HUES6 (cell line): ENCODE results near the gene LHX5.
A peak's percentile ranks its signal among the peaks of the same experiment; 100 is the strongest.

Experiments used
- H3K27ac ChIP-seq: 2 replicates; pipeline ENCODE4 v1.7.0; 2013; ENCODE audit warnings: low read depth, mild to moderate bottlenecking, low read length, inconsistent platforms
- H3K27me3 ChIP-seq: 2 replicates; pipeline ENCODE4 v1.6.1; 2013; ENCODE audit warnings: low read length; ENCODE audit not compliant: control insufficient read depth, insufficient read depth
- H3K36me3 ChIP-seq: 2 replicates; pipeline ENCODE4 v1.6.1; 2013; ENCODE audit warnings: low read length; ENCODE audit not compliant: control insufficient read depth, insufficient read depth
- H3K4me1 ChIP-seq: 2 replicates; pipeline ENCODE4 v1.6.1; 2013; ENCODE audit warnings: low read length; ENCODE audit not compliant: control insufficient read depth, insufficient read depth
- H3K4me3 ChIP-seq: 2 replicates; pipeline ENCODE4 v1.5.1; 2013; ENCODE audit warnings: low read depth, low read length
- H3K9ac ChIP-seq: one replicate; pipeline ENCODE4 v1.6.1; 2013; ENCODE audit warnings: mild to moderate bottlenecking, low read length
- H3K9me3 ChIP-seq: 2 replicates; pipeline ENCODE4 v1.6.1; 2013; ENCODE audit warnings: low read depth, low read length; ENCODE audit not compliant: control insufficient read depth, insufficient read depth

LHX5 gene

DNA sequence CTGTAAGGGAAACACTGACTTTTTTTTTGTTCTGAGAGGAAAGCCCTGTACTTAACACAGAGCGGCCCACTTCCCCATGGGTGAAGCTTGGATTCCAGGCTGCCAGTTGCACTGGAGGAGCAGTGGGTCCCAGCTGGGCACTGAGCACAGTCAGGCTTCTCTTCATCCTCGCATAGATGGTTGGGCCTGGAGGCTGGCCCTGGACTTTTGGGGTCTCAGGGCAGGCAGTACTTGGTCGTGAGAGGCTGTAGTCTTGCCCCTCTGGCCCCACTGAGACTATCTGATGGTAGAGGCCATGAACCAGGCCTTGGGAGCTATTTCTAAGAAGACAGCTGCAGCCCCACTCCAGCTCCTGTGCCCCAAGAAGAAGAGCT, 6.2 kb upstream of the LHX5 start:
- Histone ChIP-seq H3K9me3 (no peaks in the 10 kb centered on the region), H3K27me3 (peaks cover 96% of the 10 kb centered on the region), H3K4me1 (peaks cover 41% of the 10 kb centered on the region), H3K27ac (no peak overlapping the region), H3K9ac (no peak overlapping the region), H3K4me3 (peak overlapping the region; percentile 52; the same call in 1 of the 2 replicates), H3K36me3 (no peaks in the 10 kb centered on the region)

DNA sequence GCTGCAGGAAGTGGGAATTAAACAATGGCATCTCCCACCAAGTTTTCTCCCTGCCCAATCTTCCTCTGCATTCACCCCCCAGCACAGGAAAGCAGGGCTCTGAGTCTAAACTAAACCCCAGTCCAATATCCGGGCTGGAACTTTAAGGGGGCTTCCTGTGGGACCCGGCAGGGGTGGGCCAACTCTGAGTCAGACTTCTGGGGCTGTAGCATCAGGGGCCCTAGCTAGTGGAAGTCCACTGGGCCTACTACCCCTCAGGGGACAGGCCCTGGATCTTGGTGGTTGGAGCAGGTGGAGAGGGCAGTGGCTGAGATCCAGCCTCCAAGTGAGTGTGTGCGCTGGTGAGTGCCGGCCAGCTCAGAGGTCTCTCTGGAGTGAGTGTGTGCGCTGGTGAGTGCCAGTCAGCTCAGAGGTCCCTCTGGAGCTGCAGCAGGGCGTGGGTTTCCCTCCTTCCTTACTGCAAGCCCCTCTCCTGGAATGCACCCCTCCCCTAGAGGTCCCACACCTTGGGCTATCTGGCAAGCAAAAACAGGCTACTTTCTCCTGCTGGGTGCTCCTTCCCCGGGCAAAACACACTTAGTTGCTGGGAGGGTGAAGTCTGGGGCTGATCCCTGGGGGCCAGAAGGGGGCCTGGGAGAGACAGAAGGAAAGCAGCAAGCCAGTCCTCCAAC, 5.6 kb upstream of the LHX5 start:
- Histone ChIP-seq H3K36me3 (no peaks in the 10 kb centered on the region), H3K27me3 (peaks cover 97% of the 10 kb centered on the region), H3K4me1 (peaks cover 42% of the 10 kb centered on the region), H3K9ac (no peak overlapping the region), H3K9me3 (no peaks in the 10 kb centered on the region), H3K27ac (no peak overlapping the region), H3K4me3 (peak overlapping the region; percentile 3)

DNA sequence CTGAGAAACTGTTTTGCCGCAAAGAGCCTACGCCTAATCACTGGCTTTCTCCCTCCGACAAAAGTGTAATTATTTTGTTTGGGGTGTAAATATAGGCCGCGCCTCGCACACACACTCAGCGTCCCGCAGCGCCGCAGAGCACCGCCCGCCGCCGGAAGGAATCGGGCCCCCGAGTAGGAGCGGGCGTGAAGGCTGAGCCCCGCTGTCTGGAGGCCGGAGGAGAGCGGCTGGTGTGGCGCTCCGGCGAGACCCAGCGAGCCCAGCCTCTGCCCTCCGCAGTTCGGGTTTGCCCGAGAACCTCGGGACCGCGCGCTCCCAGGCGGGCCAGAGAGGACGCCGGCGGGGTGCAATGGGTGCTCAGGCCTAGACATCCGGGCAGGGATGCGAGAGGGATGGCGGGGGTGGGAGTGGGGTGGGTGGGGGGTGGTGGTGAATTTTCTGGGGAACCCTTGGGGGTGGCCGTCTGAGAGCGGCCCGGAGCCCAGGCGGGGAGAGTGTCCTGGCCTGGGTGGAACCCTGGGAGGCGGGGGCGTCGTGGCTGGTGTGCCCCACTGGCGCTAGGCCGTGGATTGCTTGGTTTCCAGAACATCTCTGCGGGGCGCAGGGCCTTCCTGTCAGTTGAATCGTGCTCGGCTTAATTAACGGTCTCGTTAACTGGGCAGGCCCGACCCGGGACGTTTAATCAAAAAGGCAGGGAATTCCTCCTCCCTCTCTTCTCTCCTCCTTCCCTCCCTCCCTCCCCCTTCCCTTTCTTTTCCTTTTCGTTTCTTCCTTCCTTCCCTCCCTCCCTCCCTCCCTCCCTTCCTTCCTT, 4.7 kb upstream of the LHX5 start:
- peaks cover 42% of the 10 kb centered on the region for H3K4me1 ChIP-seq
- H3K36me3 ChIP-seq = no peaks in the 10 kb centered on the region
- no peaks in the 10 kb centered on the region for H3K9me3 ChIP-seq
- H3K9ac ChIP-seq = no peak overlapping the region
- peak overlapping the region; percentile 55 for H3K4me3 ChIP-seq
- H3K27ac ChIP-seq = no peak overlapping the region
- H3K27me3 ChIP-seq = peaks cover 98% of the 10 kb centered on the region

DNA sequence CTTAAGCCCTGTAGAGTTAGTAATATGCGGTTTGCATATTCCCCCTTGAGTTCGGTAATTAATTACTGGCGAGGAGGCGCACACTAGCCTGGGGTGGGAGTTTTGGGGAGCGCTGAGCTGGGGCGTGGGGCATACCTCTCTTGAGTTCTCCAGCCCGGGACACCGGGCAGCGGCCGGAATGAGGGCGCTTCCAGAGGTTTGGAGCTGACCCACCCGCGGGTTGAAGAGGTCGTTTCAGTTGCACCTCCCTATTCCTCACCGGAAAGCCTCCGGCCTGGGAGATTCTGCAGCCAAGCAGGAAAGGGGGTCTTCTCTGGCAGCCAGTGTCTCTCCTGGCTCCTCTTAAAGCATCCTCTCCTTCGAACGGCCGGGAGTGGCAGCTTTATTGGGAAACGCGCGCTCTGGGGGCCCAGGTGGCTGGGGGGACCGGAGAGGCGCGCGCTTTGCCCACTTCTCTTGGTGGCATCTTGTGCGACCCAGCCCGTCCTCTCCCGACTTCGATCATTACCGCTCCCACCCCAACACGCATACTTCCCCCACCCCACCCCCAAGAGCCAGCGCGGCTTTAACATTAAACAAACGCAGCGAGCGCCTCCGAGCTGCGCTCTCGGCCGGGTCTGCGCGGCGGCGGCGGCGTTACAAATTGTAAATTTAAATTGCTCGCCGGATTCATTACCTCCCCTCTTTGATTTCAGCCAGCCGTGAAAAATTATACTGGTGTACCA, 3.9 kb upstream of the LHX5 start:
- Histone ChIP-seq H3K9me3 (no peaks in the 10 kb centered on the region), H3K4me3 (peak overlapping the region; percentile 55), H3K9ac (no peak overlapping the region), H3K27ac (no peak overlapping the region), H3K27me3 (peaks cover 98% of the 10 kb centered on the region), H3K4me1 (peaks cover 49% of the 10 kb centered on the region), H3K36me3 (no peaks in the 10 kb centered on the region)

DNA sequence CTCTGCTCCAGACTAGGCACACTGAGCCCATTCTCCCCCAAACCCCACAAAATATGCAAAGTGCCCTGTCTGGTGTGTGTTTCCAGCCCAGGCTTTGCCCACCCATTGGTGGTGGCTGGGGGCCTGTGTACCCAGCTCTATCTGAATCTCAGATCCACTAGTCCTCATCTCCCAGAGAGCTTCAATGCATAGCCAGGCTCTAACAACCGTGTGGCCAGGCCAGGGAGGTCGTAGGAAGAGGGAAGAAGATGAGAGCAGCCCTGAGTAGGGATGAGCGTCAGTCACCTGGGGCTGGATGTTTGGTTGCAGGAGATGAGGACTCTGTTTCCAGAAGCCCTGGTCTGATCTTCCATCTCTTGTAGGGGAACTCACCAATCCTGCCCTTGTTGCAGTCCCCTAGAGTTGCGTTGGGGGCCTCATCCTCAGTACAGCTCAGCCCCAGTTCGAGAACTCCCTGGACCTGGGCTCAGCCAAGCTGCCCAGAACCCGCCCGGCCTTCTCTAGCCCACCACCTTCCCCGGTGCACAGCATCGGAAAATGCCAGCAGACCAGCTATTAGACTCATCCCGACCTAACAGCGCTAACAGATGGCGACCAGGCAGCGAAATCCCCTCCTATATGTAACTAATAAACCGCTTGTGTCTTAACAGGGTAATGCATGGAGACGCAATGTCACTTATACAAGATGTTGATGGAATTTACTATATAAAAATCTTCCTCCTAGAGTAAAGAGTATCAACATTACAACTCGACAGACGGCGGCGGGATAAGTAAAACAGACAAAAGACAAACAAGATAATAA, 3.2 kb upstream of the LHX5 start:
- Histone ChIP-seq H3K36me3 (no peaks in the 10 kb centered on the region), H3K4me3 (0 out of 2 replicates have a peak overlapping the region, but pooled peaks have one; percentile 55), H3K4me1 (peaks cover 53% of the 10 kb centered on the region), H3K27me3 (peaks cover 98% of the 10 kb centered on the region), H3K9me3 (no peaks in the 10 kb centered on the region), H3K27ac (no peak overlapping the region), H3K9ac (no peak overlapping the region)

DNA sequence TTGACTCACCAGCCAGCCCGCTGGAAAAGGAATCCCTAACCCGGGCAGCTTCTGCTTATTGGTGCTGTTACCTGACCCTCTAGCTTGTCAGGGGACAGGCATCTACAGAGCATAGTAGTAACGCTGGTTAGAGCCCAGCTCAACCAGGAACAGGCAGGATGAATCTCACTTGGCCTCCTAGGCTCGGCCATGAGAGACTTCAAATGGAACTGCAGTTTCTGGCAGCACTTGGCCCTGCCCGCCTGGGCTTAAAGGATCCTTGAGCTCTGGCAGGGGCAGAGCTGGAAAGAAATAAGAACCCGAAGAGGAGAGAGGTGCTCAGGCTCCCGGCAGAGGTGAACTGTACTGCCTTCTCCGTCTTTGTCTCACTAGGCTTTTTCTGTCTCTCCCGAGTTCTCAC, 2.3 kb upstream of the LHX5 start:
- H3K4me1 ChIP-seq = peaks cover 50% of the 10 kb centered on the region

DNA sequence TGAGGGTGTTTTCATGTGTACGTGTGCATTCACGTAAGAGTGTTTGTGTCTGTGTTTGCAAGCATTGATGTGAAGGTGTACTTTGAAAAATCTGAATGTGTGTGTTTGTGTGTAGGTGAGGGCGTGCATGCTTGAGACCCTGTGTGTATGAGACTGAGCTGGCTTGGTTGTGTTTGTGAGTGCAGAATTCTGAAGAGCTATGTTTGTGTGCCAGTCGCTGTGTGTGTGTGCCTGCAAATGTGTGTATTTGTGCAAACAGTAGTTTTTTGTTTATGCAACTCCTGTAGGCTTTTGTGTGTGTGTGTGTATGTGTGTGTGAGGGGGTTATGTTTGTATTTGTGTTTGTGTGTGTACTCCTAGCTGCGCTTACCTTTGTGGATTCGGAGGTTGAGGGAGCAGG, 1.7 kb upstream of the LHX5 start:
- H3K27me3 ChIP-seq = peaks cover 98% of the 10 kb centered on the region
- H3K4me1 ChIP-seq = peaks cover 54% of the 10 kb centered on the region
- no peak overlapping the region for H3K27ac ChIP-seq
- no peak overlapping the region for H3K4me3 ChIP-seq
- no peaks in the 10 kb centered on the region for H3K36me3 ChIP-seq
- no peaks in the 10 kb centered on the region for H3K9me3 ChIP-seq
- no peak overlapping the region for H3K9ac ChIP-seq

More for the DNA sequence above, 2.3 kb upstream of the LHX5 start:
- Histone ChIP-seq H3K27me3 (peaks cover 98% of the 10 kb centered on the region), H3K36me3 (no peaks in the 10 kb centered on the region), H3K9ac (no peak overlapping the region), H3K4me3 (no peak overlapping the region), H3K27ac (no peak overlapping the region), H3K9me3 (no peaks in the 10 kb centered on the region)

DNA sequence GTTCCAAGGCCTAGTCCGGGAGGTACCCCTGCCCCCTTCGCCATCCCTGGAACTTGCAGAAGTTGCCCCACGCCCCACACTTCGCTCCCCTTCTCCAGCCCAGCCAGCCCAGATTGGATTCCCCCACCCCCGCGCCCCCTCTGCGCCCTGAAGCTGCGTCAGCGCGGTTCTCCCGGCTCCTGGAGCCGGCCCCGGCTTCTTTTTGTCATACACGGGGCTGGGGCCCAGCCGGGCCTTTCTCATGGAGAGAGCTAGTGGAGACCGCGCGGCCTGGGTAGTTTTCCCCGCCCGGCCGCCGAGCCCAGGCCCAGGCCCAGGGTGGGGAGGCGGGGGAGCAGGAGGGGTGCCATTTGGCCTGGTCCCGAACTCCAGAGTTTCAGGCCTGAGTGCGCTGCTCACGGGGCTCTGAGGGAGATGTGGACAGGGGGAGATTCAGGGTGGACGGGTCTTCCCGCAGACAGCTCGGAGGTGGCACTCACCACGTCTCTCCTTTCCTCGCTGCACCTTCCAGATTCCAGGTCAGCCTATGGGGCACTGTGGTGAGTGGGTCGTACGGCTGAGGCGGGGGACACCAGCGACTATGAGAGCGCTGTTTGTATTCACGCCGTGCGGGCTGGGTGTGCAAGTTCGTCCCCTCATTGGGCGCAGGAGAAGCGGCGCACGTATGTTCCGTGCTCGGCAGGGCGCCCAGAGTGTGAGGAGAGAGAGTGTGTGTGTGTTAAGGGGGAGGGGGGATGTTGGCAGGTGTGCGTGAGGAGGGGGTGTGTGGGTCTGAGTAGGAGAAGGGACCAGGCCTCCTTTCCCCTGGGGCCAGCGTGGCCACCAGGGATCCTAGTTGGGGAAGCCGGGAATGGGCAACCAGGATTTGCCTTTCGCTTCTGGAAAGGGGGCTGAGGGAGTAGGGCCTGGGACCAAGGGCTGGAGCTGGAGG, 785 bp upstream of the LHX5 start:
- Histone ChIP-seq H3K4me1 (peaks cover 53% of the 10 kb centered on the region), H3K27me3 (peaks cover 98% of the 10 kb centered on the region), H3K36me3 (no peaks in the 10 kb centered on the region), H3K9me3 (no peaks in the 10 kb centered on the region), H3K4me3 (peak overlapping the region; percentile 51), H3K9ac (no peak overlapping the region), H3K27ac (no peak overlapping the region)

DNA sequence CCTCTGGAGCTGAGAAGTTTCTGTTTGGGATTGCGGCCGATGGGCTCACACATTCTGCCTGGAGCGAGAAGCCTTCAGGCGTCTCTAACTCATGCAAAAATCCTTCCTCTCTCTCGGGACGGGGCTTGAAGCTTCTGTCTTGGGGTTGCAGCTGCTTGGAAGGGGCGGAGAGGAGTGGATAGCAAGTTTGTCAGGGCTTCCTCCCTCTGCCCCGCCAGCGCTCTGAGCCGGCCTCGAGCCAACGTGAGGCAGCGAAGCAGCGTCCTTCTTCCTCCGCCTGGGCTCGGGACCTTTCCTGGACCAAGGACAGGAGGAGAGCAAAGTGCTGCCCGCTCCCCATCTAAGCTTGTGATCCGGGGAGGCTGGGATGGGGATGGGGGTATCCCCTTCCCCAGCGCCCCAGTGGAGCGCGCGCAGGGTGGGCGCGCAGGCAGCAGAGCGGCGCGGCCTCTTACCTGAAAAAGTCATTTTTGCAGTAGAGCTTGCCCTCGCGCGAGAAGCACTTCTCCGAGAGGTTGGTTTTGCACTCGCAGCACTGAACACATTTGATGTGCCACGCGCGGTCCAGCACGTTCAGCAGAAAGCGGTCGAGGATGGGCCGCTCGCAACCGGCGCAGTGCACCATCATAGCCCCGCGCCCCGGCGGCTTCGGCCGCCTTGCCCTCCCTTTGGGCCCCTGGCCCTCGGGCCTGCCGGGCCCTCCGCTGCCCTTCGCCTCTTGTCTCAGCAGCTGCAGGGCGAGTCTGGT, 626 bp downstream of the LHX5 start:
- Histone ChIP-seq H3K9ac (no peak overlapping the region), H3K4me3 (peak overlapping the region; percentile 51), H3K27ac (no peak overlapping the region), H3K27me3 (peaks cover 100% of the 10 kb centered on the region), H3K36me3 (no peaks in the 10 kb centered on the region), H3K4me1 (peaks cover 62% of the 10 kb centered on the region), H3K9me3 (no peaks in the 10 kb centered on the region)
